ENCODE data around the gene WASL. TPM values are rescaled to one million over a fixed set of nuclear protein-coding genes. Genes with fewer than 3 reads are reported as not detected.

Gene WASL
- total RNA-seq, 1 experiment from 2014 or later = 32.1 TPM

DNA sequence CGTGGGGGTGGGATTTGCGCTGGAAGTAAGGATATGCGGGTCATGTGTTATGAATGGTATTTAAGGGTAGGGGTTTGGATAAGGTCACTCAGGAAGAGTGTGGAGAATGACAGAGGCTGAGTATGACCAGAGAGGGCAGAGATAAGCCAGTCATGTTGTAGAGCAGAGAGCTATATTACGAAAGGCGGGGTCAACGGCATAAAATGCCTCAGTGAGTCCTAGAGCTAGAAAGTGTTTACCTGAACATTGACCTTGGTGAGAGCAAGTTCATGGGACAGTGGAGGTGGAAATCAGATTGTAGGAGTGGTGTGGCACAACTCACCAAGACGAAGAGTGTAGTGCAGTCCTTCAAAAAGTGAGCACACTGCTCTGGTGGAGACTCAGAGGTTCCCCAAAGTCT lies 79.3 kb downstream of the WASL start:
- Histone ChIP-seq H3K27ac (ENCODE audit: low read depth, low read length, poor library complexity, severe bottlenecking) (no peak overlapping the region), H3K36me3 (ENCODE audit: insufficient read depth, low read length, poor library complexity, severe bottlenecking) (no peaks in the 10 kb centered on the region), H3K4me1 (ENCODE audit: insufficient read depth, low read length, poor library complexity, severe bottlenecking) (peaks cover 12% of the 10 kb centered on the region), H3K4me3 (ENCODE audit: low read depth, low read length, poor library complexity, severe bottlenecking) (no peak overlapping the region), H3K27me3 (replicated peaks; ENCODE audit: insufficient read depth, low read depth, low read length, poor library complexity) (no peaks in the 10 kb centered on the region), H3K9me3 (ENCODE audit: low read depth, low read length, poor library complexity, severe bottlenecking) (no peaks in the 10 kb centered on the region)
- ChIA-PET POLR2A (ENCODE audit: low non-redundant PET) (no interaction called here), CTCF (interaction anchor here (1.4 kb wide), 1 partner anchor 13 kb away, joined by 7 read pairs; no protein-coding TSS in a partner anchor)
- no peak for DNase-seq (ENCODE audit: low spot score)
- intact Hi-C loops (cut with micrococcal nuclease; ENCODE audit: unreplicated experiment) = no loop called here
- TF ChIP-seq, protein P1, sequence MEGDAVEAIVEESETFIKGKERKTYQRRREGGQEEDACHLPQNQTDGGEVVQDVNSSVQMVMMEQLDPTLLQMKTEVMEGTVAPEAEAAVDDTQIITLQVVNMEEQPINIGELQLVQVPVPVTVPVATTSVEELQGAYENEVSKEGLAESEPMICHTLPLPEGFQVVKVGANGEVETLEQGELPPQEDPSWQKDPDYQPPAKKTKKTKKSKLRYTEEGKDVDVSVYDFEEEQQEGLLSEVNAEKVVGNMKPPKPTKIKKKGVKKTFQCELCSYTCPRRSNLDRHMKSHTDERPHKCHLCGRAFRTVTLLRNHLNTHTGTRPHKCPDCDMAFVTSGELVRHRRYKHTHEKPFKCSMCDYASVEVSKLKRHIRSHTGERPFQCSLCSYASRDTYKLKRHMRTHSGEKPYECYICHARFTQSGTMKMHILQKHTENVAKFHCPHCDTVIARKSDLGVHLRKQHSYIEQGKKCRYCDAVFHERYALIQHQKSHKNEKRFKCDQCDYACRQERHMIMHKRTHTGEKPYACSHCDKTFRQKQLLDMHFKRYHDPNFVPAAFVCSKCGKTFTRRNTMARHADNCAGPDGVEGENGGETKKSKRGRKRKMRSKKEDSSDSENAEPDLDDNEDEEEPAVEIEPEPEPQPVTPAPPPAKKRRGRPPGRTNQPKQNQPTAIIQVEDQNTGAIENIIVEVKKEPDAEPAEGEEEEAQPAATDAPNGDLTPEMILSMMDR (conservative IDR thresholded peaks at IDR 0.05; ENCODE audit: low read depth, low read length) = no peak
- TF ChIP-seq EZH2 (IDR thresholded peaks at IDR 0.05; ENCODE audit: borderline replicate concordance, low read depth, low read length, poor library complexity, severe bottlenecking) = no peak
- no TSS peak for BruUV-seq (replicated peaks)

DNA sequence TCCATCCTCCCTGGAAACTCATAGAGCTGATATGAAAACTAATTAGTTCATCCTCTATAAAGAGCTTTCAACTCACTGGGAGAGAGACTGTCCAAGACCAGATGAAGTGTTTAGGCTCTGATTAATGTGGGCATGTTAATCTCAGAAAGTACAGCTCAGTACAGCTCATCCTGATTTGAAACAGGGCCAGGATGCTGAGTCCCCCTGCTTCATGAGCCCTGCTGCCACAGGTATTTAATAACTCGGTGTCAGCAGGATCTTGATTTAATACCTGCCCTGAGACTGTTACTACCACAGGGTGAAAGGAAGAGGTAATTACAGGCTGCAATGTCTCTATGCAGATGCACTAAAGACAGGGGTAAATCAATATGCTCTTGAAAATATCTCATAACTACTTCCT lies 82.3 kb downstream of the WASL start:
- no peaks in the 10 kb centered on the region for H3K4me1 ChIP-seq (ENCODE audit: insufficient read depth, low read length, poor library complexity, severe bottlenecking)
- ChIA-PET POLR2A (ENCODE audit: low non-redundant PET) (no interaction called here), CTCF (no interaction called here)
- TF ChIP-seq, protein P1 (conservative IDR thresholded peaks at IDR 0.05; ENCODE audit: low read depth, low read length) = no peak
- TF ChIP-seq EZH2 (IDR thresholded peaks at IDR 0.05; ENCODE audit: borderline replicate concordance, low read depth, low read length, poor library complexity, severe bottlenecking) = no peak
- no peaks in the 10 kb centered on the region for H3K36me3 ChIP-seq (ENCODE audit: insufficient read depth, low read length, poor library complexity, severe bottlenecking)
- intact Hi-C loops (cut with micrococcal nuclease; ENCODE audit: unreplicated experiment) = no loop called here
- no peaks in the 10 kb centered on the region for H3K9me3 ChIP-seq (ENCODE audit: low read depth, low read length, poor library complexity, severe bottlenecking)
- H3K4me3 ChIP-seq (ENCODE audit: low read depth, low read length, poor library complexity, severe bottlenecking) = no peak overlapping the region
- DNase-seq (ENCODE audit: low spot score) = no peak
- H3K27me3 ChIP-seq (replicated peaks; ENCODE audit: insufficient read depth, low read depth, low read length, poor library complexity) = no peaks in the 10 kb centered on the region
- H3K27ac ChIP-seq (ENCODE audit: low read depth, low read length, poor library complexity, severe bottlenecking) = no peak overlapping the region
- no TSS peak for BruUV-seq (replicated peaks)

DNA sequence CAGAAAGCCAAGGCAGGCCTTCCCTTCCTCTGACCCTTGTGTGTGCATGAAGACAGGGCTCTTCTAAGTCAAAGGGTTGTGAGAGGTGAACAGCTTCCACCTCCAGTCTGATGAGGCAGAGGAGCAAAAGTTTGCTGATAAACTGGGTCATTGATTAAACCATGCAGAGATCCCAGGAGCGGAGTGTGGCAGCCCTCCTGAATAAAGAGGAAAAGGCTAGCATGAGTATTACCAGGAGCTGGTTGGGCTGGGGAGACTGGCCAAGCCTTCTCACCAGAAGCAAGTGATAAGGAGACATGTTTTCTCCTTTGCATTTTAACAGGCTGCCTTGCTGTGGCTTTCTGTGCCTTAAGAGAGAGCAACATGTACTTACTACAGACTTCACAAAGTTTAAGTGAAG lies 82.9 kb downstream of the WASL start:
- TF ChIP-seq EZH2 (IDR thresholded peaks at IDR 0.05; ENCODE audit: borderline replicate concordance, low read depth, low read length, poor library complexity, severe bottlenecking) = no peak
- TF ChIP-seq, protein P1 (conservative IDR thresholded peaks at IDR 0.05; ENCODE audit: low read depth, low read length) = no peak

More for the DNA sequence above, 82.9 kb downstream of the WASL start:
- no peak for DNase-seq (ENCODE audit: low spot score)
- BruUV-seq (replicated peaks) = no TSS peak
- Histone ChIP-seq H3K36me3 (ENCODE audit: insufficient read depth, low read length, poor library complexity, severe bottlenecking) (no peaks in the 10 kb centered on the region), H3K27ac (ENCODE audit: low read depth, low read length, poor library complexity, severe bottlenecking) (no peak overlapping the region), H3K4me3 (ENCODE audit: low read depth, low read length, poor library complexity, severe bottlenecking) (no peak overlapping the region), H3K9me3 (ENCODE audit: low read depth, low read length, poor library complexity, severe bottlenecking) (no peaks in the 10 kb centered on the region), H3K27me3 (replicated peaks; ENCODE audit: insufficient read depth, low read depth, low read length, poor library complexity) (no peaks in the 10 kb centered on the region), H3K4me1 (ENCODE audit: insufficient read depth, low read length, poor library complexity, severe bottlenecking) (no peaks in the 10 kb centered on the region)
- CTCF ChIA-PET = no interaction called here
- POLR2A ChIA-PET (ENCODE audit: low non-redundant PET) = no interaction called here
- intact Hi-C loops (cut with micrococcal nuclease; ENCODE audit: unreplicated experiment) = no loop called here

Measured in A673 (cell line).